ENCODE data around the gene APPL2.
"Not testable (repeated sequence)": the region's sequence is repeated elsewhere in the genome, so short reads cannot be mapped to it uniquely, and the experiment has no call there.

The APPL2 gene

DNA sequence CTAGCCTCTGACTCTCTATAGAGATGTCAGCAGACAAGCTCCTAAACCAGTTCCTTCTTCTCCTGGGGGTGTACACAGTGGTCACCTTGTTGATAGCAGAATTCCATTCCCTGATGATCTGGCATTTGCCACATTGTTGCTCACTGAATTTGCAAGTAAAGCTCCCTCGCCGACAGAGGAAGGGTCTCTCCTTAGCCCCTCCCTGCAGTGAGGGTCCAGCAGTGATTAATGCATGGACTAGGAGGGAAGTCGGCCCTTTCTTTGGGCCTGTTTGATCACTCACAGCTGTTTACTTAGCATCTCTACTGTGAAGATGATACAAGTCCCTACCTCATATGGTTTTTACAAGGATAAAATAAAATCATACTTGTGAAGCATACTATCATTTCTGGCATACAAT is 23.3 kb upstream of the APPL2 start:
- H3K27ac ChIP-seq, result no peak overlapping the region
- no peak for DNase-seq (ENCODE audit: low read depth, low spot score)

DNA sequence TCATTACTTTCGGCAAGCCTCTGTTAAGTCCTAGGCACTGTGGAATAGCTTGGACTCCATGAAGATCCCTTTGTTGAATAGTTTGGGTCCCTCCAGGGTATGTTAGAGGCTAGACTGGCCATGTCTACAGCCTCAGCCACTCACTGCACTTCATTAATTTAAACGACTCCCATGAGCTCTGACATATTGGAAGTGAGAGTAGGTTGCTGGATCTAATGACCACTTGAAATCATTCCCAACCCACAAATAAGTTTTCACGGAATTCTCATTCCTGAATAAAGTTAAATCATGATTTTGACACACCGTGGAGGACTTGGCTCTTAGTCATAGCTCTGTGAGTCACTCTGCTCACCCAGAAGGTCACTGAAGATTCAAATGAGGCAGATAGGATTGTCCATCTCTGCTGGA is 21.4 kb upstream of the APPL2 start:
- peak overlapping the region; percentile 36 for H3K27ac ChIP-seq
- no peak for DNase-seq (ENCODE audit: low read depth, low spot score)

DNA sequence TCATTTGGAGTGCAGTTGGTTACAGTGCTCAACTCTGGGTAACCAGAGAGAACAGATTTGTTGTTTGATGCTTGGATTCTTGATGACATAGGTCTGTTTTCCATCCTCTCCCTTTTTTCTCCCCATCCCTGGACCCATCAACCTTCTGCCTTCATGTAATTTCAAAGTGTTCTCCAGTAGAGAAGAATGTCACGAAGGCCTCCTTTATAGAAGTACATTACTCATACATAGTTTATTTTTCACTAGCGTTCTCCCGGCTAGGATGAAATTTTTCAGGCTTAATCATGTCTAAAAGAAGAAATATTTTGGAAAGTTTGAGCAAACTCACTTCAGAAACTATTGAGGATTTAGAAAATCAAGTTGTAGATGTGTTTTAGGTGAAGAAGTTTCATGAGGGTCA is 20.9 kb upstream of the APPL2 start:
- peak overlapping the region; percentile 36 for H3K27ac ChIP-seq
- no peak for DNase-seq (ENCODE audit: low read depth, low spot score)

DNA sequence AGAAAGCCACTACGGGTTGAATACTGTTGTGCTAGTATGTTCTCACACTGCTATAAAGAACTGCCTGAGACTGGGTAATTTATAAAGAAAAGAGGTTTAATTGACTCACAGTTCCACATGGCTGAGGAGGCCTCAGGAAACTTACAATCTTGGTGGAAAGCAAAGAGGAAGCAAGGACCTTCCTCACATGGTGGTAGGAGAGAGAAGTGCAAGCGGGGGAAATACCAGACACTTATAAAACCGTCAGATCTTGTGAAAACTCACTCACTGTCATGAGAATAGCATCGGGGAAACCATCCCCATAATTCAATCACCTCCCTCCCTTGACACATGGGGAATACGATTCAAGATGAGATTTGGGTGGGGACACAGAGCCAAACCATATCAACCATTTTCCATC is 20.5 kb upstream of the APPL2 start:
- DNase-seq (ENCODE audit: low read depth, low spot score); H3K27ac ChIP-seq: not testable (repeated sequence)

DNA sequence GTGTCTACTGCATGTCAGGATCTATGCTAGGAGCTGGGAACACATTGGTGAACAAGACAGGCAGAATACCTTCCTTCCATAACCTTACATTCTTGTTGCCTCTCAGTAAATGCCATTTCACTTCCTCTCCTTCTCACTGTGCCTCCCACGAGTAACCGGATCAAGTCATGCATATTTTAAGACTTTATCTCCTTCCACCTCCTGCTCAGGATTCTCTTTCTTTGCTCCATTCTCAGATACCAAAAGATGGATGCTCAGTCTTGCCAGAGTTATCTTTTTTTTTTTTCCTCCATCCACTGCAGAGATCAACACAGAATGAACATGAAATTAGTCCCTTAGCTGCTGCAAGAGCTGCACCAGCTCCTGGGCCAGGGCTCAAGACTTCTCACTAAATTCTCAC is 20.0 kb upstream of the APPL2 start:
- no peak for DNase-seq (ENCODE audit: low read depth, low spot score)

DNA sequence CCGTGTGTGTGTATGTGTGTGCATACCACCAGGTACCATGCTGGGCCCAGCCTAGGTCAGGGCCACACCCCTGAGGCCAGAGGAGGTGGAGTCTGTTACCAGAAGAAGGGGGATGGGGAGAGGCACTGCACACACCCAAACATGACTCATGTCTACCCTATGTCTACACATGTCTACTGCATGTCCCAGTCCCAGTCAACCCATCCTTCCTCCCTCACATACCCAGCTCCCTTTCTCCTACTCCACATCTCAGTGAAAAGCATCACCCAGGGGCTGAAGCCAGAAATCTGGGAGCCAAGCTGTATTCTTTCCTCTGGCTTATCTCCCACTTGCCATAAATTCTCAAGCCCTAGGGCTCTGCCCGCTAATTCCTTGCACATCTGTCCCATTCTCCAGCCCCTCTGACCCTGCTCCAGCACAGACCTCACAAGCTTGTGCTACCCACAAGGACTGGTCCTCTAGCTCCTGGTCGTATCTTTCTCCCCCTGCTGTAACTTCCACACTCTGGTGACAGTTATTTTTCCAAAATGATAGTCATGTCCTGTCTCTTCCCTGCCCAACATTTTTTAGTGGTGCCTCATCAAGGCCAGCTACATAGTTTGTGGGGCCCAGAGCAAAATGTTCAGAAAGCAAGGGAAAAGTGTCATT is 18.0 kb upstream of the APPL2 start:
- peak; percentile 33 for DNase-seq (ENCODE audit: low read depth, low spot score)
- H3K27ac ChIP-seq, result peak overlapping the region; percentile 86

More for the DNA sequence above, 20.0 kb upstream of the APPL2 start:
- H3K27ac ChIP-seq, result no peak overlapping the region

DNA sequence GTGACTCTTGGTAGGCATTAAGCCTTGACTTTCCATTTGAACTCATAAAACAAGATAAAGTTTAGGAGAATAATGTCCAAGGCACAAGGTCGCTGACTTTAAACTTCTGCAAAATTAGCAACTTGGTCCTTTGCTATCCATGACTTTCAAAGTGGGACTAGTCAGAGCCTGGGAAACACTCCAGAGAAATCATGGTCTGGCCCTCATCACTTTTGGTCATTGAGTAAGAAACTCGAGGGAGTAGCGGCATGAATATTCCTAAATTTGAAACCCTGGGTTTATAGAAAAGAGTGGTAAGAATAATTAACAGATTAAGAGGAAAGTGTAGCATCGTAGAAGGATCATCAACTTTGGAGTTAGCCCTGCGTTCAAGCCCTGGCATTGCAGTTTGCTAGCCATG is 16.9 kb upstream of the APPL2 start:
- DNase-seq (ENCODE audit: low read depth, low spot score), result no peak
- H3K27ac ChIP-seq, result no peak overlapping the region

DNA sequence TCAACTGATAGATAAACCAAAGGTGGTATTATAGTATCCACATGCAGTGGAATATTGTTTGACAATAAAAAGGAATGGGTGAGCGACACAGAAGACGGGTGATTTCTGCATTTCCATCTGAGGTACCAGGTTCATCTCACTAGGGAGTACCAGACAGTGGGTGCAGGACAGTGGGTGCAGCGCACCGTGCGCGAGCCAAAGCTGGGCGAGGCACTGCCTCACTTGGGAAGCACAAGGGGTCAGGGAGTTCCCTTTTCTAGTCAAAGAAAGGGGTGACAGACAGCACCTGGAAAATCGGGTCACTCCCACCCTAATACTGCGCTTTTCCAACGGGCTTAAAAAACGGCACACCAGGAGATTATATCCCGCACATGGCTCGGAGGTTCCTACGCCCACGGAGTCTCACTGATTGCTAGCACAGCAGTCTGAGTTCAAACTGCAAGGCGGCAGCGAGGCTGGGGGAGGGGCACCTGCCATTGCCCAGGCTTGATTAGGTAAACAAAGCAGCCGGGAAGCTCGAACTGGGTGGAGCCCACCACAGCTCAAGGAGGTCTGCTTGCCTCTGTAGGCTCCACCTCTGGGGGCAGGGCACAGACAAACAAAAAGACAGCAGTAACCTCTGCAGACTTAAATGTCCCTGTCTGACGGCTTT is 9.9 kb upstream of the APPL2 start:
- not testable (repeated sequence) for DNase-seq (ENCODE audit: low read depth, low spot score); H3K27ac ChIP-seq

DNA sequence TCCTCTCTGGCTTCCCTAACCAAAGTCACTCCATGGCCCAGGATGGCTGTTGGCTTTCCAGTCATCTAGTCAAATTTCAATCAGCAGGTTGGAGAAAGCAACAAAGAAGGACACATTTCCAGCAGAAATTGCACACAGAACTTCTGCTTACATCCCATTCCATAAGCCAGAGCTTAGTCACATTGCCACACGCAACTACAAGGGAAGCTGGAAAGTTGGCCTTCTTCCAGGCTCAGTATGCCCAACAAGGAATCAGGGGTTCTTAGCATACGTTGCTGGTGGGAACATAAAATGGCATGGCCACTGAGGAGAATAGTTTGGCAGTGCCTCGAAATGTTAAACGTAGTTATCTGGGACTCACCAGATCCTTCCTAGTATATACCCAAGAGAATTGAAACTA is 9.3 kb upstream of the APPL2 start:
- no peak overlapping the region for H3K27ac ChIP-seq
- DNase-seq (ENCODE audit: low read depth, low spot score), result no peak

DNA sequence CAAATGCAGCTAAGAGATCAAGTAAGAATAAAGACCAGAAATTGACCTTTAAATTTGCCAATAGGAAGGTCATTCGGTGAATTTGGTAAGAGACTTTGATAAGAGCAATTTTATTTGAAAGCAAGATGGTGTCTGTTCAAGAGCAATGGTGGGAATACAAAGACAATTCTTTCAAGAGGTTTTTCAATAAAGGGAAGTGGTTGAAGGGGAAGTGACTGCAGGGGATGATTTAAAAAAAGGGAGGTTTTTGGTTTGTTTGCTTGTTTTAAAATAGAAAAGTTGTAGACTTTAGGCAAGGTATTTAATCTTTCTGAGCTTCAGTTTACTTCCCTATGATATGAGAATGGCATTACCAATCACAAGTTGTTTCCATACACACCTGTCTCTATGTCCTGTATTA is 4.3 kb upstream of the APPL2 start:
- no peak for DNase-seq (ENCODE audit: low read depth, low spot score)
- H3K27ac ChIP-seq, result no peak overlapping the region

DNA sequence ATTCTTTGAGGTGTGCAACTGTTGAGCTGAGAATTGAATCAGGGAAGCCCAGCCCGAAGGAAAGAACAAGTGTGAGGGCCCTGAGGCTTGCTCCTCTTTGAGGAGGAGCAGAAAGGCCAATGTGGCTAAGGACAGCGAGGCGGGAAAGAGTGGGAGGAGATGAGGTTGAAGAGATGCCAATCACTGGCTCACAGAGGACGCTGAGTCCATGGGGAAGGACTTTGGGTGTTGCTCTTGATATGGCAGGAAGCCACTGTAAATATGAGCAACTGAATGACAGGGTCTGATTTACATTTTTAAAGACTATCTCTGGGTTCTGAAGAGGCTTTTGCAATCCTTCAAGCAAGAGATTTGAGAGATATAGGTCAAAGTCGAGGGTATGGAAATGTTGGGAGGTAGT is 3.3 kb upstream of the APPL2 start:
- no peak overlapping the region for H3K27ac ChIP-seq
- no peak for DNase-seq (ENCODE audit: low read depth, low spot score)

DNA sequence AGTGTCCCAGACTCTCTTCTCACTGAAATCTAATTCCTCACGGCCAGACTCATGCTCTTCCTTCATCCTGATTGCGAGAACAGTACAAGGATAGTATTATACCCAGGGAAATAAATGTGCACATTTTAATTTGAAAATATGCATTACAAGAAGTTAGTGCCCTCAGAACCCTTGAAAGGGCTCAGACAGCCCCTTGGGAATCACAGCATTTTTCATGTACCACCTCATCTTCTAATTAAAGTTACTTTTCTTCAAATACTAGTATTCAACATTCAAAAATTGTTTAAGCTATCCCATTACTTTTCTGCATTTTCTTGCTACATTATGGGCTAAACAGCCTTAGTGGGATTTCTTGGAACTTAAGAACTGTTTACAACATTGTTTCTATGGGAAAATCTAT is 1.7 kb upstream of the APPL2 start:
- no peak for DNase-seq (ENCODE audit: low read depth, low spot score)
- no peak overlapping the region for H3K27ac ChIP-seq

DNA sequence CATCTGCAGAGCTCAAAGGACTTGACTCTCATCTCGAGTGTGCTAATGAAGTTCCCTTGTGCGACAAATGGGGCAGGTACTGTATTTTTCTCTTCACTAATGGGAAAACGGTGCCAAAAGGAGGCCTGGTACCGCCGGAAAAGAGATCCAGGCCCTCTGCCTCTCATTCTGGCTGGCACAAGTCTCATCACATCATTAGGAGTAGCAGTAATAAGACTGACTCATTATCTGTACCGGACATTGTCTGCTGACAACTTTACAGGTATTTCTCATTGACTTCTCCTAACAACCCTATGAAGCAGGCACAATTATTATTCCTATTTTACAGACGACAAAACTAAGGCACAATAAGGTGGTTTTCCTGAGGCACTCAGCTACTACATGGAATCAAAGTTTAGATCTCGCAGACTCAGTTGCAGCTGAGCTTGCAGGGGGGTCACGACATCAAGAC is 668 bp downstream of the APPL2 start:
- DNase-seq (ENCODE audit: low read depth, low spot score), result no peak
- peak overlapping the region; percentile 75 for H3K27ac ChIP-seq

DNA sequence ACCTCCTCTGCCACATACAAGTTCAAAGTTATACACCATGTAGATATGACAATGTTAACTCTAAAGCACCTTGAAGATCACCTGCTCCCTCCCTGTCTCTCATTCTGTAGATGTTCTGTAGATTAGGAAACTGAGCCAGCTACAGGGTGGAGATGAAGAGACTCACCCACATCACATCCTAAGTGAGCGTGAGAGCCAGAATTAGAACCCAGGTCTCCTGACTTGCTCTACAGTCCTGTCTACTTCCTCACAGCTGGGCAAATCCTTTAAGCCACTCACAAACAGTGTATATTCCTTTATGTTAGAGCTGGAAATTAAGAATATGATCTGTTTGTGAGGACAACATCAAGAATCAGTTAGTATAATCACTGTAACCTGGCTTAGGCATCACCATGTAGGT is 1.8 kb downstream of the APPL2 start:
- DNase-seq (ENCODE audit: low read depth, low spot score), result no peak

DNA sequence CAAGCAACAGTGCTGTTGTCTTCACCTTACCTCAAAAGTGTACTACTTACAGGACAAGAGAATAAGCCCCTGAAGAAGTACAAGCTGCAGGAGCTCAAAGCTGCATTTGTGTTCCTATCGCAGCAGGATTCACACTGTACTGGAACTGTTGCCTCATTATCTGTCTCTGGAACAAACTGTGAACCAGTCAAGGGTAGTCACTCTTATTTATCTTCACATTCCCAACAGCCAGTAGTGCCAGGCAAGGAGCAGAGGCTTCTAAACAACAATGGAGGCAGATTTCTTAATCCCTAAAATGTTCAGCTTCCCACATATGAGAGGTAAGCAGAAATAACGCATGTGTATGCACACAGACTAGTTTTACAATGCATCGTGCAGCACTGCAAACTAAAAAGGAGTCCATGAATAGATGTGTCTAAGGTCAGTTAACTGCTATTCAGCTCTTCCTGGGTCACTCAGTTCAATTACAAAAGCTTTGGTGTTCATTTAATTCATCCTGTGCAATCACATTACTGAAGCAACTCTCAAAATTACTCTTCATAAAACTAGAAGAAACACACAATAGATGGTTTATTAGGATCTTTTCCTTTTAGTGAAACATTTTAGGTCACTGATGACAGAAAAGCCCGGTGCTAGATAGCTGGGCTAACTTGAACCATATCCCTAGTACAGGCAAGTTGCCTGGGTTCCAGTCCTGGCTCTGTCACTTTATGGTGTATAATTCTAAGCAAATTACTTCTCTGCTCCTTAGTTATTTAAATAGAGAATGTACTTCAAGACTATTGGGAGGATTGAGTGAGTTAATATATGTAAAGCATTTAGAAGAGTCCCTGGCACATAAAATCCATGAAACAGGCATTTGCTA is 2.7 kb downstream of the APPL2 start:
- no peak overlapping the region for H3K27ac ChIP-seq
- no peak for DNase-seq (ENCODE audit: low read depth, low spot score)

More for the DNA sequence above, 1.8 kb downstream of the APPL2 start:
- H3K27ac ChIP-seq, result no peak overlapping the region

DNA sequence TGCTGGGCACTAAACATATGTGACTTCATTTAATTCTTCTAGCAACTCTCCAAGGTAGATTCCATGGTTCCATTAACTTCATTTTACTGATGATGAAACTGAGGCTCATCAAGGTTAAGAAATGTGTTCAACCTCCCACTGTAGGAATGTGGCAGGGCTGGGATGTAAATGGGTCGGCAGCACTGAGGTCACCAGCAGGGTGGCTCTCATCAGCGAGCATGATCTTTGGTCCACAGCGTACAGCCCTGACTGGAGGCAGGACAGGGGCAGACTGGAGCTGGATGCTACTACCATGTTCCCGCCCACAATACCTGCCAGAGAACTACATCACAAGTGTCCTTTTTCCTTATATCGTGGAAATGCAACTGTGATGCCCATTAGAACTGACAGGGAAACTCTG is 4.6 kb downstream of the APPL2 start:
- DNase-seq (ENCODE audit: low read depth, low spot score), result no peak
- H3K27ac ChIP-seq, result no peak overlapping the region

DNA sequence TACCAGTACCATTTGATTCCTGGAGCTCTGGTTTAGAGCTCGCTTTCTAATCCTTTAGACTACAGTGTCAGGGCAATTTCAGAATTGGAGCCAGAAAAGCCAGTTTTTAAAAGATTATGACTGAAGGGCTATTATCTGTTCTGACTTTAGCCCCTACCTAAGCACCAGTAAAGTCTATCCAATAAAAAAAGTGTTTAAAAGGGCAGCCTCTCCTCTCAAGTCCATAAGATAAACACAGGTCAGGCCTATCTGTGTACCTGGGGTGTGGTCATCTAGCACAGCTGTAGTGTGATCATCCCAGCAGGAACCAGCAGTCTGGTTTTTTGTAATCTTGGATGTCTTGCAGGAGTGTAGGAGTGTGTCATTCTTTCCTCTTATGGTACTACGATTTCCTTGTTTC is 6.6 kb downstream of the APPL2 start:
- H3K27ac ChIP-seq, result no peak overlapping the region
- no peak for DNase-seq (ENCODE audit: low read depth, low spot score)

DNA sequence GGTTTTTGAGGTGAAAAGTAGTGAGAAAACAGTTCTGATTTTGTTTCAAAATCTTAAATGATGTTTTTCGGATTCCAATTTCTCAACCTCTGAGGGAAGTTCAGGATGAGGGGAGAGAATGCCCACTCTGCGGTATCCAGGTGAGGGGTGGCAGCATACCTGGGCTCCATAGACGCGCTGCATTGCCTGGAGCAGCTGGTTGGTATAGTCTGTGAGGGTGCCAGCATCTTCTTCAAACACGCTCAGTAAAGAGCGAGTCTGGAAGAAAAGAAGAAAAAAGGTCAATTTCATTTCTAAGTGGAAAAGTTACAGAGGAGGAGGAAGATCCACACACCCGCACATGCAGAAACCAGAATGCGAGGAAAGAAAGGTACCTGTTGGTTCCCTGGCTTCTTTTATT is 7.0 kb downstream of the APPL2 start:
- H3K27ac ChIP-seq, result no peak overlapping the region
- DNase-seq (ENCODE audit: low read depth, low spot score), result no peak

DNA sequence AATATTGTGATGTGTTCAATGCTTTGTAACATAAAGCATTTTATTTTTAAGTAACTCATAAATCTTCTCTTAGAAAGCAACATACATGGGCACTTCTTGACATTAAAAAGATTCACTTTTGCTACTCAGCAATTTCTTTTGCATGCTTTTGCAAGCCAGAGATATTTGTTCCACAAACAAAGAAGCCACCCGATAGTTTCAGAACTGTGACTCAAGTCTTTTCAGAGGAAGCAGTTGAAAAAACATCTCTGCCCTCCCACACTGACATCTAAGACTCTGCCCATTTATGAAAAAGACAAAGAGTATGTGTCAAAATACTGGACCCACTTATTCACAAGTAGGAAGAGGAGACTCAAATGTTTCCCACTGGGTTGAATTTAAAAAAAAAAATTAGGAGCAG is 7.5 kb downstream of the APPL2 start:
- no peak overlapping the region for H3K27ac ChIP-seq
- DNase-seq (ENCODE audit: low read depth, low spot score), result no peak

DNA sequence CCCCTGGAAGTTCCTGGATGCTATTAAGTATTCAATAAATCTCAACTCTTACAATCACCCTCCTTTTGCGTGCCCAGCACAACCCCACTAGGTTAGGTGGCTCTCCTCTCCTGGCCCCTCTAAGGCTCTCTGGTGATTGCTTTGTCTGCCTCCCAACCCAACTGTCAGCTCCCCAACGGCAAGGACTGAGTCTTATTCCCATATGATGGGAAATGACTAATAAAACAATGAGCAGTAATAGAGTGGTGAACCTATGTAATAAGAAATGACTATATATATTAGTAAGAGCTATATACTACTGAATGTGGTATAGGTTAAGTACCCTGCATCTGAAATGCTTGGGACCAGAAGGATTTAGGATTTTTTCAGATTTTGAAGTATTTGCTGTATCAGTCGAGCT is 8.1 kb downstream of the APPL2 start:
- no peak overlapping the region for H3K27ac ChIP-seq
- DNase-seq (ENCODE audit: low read depth, low spot score), result no peak

DNA sequence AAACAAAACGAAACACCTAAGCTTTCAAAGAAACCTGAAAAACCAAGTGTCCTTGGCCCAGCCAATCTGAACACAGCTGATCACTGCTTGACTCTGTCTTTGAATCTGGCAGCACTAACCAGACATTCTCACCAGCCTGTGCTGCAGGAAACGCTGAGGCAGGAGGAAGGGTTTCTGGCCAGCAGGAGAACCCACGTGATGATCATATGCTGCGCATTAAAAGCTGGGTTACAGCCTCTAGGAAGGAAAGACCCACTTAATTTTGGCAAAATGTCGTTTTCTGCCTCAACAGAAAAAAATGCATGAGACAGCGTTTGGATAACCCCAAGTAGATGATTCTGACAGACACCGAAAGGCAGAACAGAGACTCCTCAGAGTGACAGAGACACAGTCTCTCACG is 9.8 kb downstream of the APPL2 start:
- no peak overlapping the region for H3K27ac ChIP-seq
- no peak for DNase-seq (ENCODE audit: low read depth, low spot score)

Data from epithelial cell of prostate (primary cell).